ENCODE data around the gene CATSPER1.

Gene CATSPER1

DNA sequence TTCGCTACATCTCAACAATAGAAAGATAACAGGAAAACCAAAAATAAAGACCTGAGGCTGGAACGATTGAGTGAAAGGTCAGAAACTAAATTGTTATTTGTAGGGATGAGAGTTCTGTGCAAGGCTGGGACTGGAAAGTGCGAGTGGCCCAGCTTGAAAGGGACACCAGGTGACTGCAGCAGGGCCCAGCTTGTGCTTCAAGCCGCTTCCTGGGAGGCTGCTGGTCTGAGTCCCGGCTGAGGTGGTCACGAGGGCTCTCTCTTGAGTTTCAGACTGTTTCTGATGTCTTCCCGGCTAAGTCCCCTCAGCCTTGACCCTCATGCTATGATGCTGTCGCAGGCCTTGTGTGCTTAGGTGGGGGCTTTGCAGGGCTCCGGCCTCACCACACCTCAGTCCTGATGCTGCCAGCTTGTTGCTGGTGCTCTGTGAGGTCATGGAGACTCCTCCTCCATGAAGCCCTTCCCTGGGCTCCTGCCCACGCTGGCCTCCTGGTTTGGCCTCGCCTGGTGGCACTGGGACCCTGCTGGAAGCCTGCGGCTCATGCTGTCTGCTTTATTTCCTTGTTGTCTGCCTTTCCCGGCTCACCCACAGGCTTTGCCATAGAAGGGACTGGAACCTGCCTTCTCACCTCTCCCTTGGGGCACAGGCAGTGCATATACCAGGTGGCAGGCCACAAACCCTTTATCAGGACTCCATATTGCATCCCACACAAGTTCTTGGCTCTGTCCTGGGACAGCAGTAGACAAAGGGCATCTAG lies 20.0 kb downstream of the CATSPER1 start:
- H3K4me3 ChIP-seq (ENCODE audit: control insufficient read depth in 1 of 7, extremely low read depth in 1 of 7, insufficient read depth in 4 of 7, low read depth in 2 of 7, low read length in 6 of 7) = no peak overlapping the region
- peaks cover 0 to 13% (median 3%) of the 10 kb centered on the region in 5 experiments for H3K27me3 ChIP-seq (replicated peaks in 2 of 5; ENCODE audit: control insufficient read depth in 4 of 5, insufficient read depth in 5 of 5, low read length in 4 of 5)
- H3K27ac ChIP-seq (ENCODE audit: insufficient read depth in 1 of 2, low read depth in 1 of 2, low read length in 2 of 2, poor library complexity in 1 of 2, severe bottlenecking in 2 of 2) = no peak overlapping the region
- DNase-seq = no peak
- WGBS (ENCODE audit: insufficient coverage) = 100% methylated on average over 11 of the region's 13 CpGs
- peaks cover 2 to 23% (median 18%) of the 10 kb centered on the region in 4 experiments for H3K36me3 ChIP-seq (ENCODE audit: control insufficient read depth in 4 of 4, insufficient read depth in 4 of 4, low read length in 3 of 4)
- H3K4me1 ChIP-seq (ENCODE audit: control extremely low read depth in 1 of 4, control insufficient read depth in 4 of 4, insufficient read depth in 4 of 4, low read length in 3 of 4) = peaks cover 0 to 21% (median 14%) of the 10 kb centered on the region in 4 experiments
- CTCF ChIA-PET = no interaction called here
- no peaks in the 10 kb centered on the region for H3K9me3 ChIP-seq (ENCODE audit: control extremely low read depth in 1 of 5, control insufficient read depth in 4 of 5, insufficient read depth in 2 of 5, low read depth in 1 of 5, low read length in 4 of 5)
- POLR2A ChIA-PET = no interaction called here

DNA sequence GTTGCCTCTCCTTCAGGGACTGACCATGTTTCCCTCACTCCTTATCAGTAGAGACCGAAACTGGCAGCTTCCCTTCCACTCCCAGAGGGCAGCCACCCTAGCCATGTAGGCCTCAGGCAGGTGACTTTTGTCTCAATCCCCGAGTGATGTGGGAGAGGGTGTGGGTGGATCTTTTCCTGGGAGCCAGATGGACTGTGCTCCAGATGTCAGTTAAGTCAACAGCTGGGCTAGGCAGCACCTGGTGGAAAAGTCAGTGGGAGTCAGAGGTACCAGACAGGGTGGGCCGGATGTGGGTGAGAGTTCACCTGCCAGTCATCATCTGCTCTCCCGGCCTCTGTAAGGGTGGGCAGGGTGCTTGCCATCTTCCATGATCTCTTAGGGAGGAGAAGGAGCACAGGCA lies 22.1 kb downstream of the CATSPER1 start:
- POLR2A ChIA-PET = no interaction called here
- CTCF ChIA-PET = interaction anchor here (1.8 kb wide), 1 partner anchor 18 kb away, joined by 5 read pairs; no protein-coding TSS in a partner anchor
- Histone ChIP-seq H3K4me3 (ENCODE audit: control insufficient read depth in 1 of 7, extremely low read depth in 1 of 7, insufficient read depth in 4 of 7, low read depth in 2 of 7, low read length in 6 of 7) (no peak overlapping the region), H3K9me3 (ENCODE audit: control extremely low read depth in 1 of 5, control insufficient read depth in 4 of 5, insufficient read depth in 2 of 5, low read depth in 1 of 5, low read length in 4 of 5) (no peaks in the 10 kb centered on the region), H3K4me1 (ENCODE audit: control extremely low read depth in 1 of 4, control insufficient read depth in 4 of 4, insufficient read depth in 4 of 4, low read length in 3 of 4) (peaks cover 1 to 31% (median 20%) of the 10 kb centered on the region in 4 experiments), H3K27me3 (replicated peaks in 2 of 5; ENCODE audit: control insufficient read depth in 4 of 5, insufficient read depth in 5 of 5, low read length in 4 of 5) (no peaks in the 10 kb centered on the region), H3K27ac (ENCODE audit: insufficient read depth in 1 of 2, low read depth in 1 of 2, low read length in 2 of 2, poor library complexity in 1 of 2, severe bottlenecking in 2 of 2) (no peak overlapping the region), H3K36me3 (ENCODE audit: control insufficient read depth in 4 of 4, insufficient read depth in 4 of 4, low read length in 3 of 4) (peaks cover 10 to 36% (median 30%) of the 10 kb centered on the region in 4 experiments)
- 85% methylated on average over 3 of the region's 4 CpGs for WGBS (ENCODE audit: insufficient coverage)
- DNase-seq = no peak

DNA sequence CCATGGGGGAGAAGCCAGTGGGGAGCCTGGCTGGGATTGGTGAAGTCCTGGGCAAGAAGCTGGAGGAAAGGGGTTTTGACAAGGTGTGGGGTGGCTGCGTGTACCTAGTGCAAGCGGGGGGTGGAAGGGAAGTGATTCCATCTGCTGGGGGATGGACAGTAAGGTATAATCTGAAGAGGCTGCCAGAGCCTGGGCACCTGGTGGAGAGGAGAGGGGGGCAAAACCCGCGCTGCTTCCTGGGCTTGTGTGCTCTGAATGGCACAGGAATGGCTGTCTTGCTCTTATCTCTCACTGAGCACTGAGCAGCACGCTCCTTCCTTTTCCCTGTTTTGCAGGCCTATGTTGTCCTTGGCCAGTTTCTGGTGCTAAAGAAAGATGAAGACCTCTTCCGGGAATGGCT lies 23.0 kb downstream of the CATSPER1 start:
- no peak for DNase-seq
- ChIA-PET CTCF (interaction anchor here (0.8 to 1.6 kb wide), 3 partner anchors 9 to 19 kb away, joined by 3 to 7 read pairs (median 7); partner anchors contain the start of gene CST6), POLR2A (interaction anchor here (1.0 to 1.3 kb wide), 2 partner anchors 113 to 143 kb away, joined by 3 to 5 read pairs; partner anchors contain the start of genes CCDC85B and MUS81)
- peak overlapping the region in 6 of 7 experiments; percentile 96 to 100 (median 100) for H3K4me3 ChIP-seq (ENCODE audit: control insufficient read depth in 1 of 7, extremely low read depth in 1 of 7, insufficient read depth in 4 of 7, low read depth in 2 of 7, low read length in 6 of 7)
- 76% methylated on average over 4 of the region's 6 CpGs for WGBS (ENCODE audit: insufficient coverage)
- H3K36me3 ChIP-seq (ENCODE audit: control insufficient read depth in 4 of 4, insufficient read depth in 4 of 4, low read length in 3 of 4) = peaks cover 16 to 45% (median 35%) of the 10 kb centered on the region in 4 experiments
- peaks cover 1 to 31% (median 19%) of the 10 kb centered on the region in 4 experiments for H3K4me1 ChIP-seq (ENCODE audit: control extremely low read depth in 1 of 4, control insufficient read depth in 4 of 4, insufficient read depth in 4 of 4, low read length in 3 of 4)
- H3K9me3 ChIP-seq (ENCODE audit: control extremely low read depth in 1 of 5, control insufficient read depth in 4 of 5, insufficient read depth in 2 of 5, low read depth in 1 of 5, low read length in 4 of 5) = no peaks in the 10 kb centered on the region
- peak overlapping the region; percentile 74 to 94 for H3K27ac ChIP-seq (ENCODE audit: insufficient read depth in 1 of 2, low read depth in 1 of 2, low read length in 2 of 2, poor library complexity in 1 of 2, severe bottlenecking in 2 of 2)
- H3K27me3 ChIP-seq (replicated peaks in 2 of 5; ENCODE audit: control insufficient read depth in 4 of 5, insufficient read depth in 5 of 5, low read length in 4 of 5) = no peaks in the 10 kb centered on the region

DNA sequence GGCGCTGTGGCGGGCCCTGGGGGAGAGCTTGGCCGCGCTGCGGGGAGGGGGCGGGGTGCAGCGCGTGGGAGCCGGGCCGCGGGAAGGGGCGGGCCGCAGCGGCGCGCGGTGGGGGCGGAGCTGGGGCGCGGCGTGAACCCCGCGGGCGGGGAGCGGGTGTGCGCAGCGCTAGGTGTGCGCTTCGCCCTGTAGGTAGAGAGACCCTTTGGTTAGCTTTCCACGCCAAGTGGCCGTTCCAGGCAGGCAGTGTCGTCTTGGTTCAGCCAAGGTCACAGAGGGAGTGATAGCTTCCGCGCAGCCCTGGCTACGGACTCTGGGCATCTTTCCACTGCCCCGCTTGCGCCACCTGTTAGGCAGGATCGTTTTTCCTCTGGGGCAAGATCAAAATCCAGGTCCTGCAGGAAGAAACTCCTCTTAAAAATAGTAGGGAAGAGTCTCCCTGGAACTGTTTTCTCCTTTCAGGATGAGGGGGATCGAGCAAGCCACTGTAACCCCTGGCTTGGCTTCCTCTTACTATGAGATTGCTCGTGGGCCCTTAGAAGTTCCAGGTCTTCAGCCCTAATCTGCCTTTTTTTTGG lies 23.5 kb downstream of the CATSPER1 start:
- CTCF ChIA-PET = interaction anchor here (0.7 to 1.6 kb wide), 6 partner anchors 9 to 65 kb away, joined by 3 to 7 read pairs (median 4); partner anchors contain the start of gene CST6
- peak overlapping the region; percentile 74 to 94 for H3K27ac ChIP-seq (ENCODE audit: insufficient read depth in 1 of 2, low read depth in 1 of 2, low read length in 2 of 2, poor library complexity in 1 of 2, severe bottlenecking in 2 of 2)
- peak overlapping the region; percentile 94 to 100 (median 99) for H3K4me3 ChIP-seq (ENCODE audit: control insufficient read depth in 1 of 7, extremely low read depth in 1 of 7, insufficient read depth in 4 of 7, low read depth in 2 of 7, low read length in 6 of 7)
- DNase-seq = no peak
- H3K4me1 ChIP-seq (ENCODE audit: control extremely low read depth in 1 of 4, control insufficient read depth in 4 of 4, insufficient read depth in 4 of 4, low read length in 3 of 4) = peaks cover 1 to 31% (median 19%) of the 10 kb centered on the region in 4 experiments
- peaks cover 19 to 50% (median 39%) of the 10 kb centered on the region in 4 experiments for H3K36me3 ChIP-seq (ENCODE audit: control insufficient read depth in 4 of 4, insufficient read depth in 4 of 4, low read length in 3 of 4)
- POLR2A ChIA-PET = interaction anchor here (0.5 to 1.3 kb wide), 4 partner anchors 55 to 143 kb away, joined by 3 to 5 read pairs (median 4); partner anchors contain the start of genes CCDC85B and MUS81
- H3K9me3 ChIP-seq (ENCODE audit: control extremely low read depth in 1 of 5, control insufficient read depth in 4 of 5, insufficient read depth in 2 of 5, low read depth in 1 of 5, low read length in 4 of 5) = no peaks in the 10 kb centered on the region
- no peaks in the 10 kb centered on the region for H3K27me3 ChIP-seq (replicated peaks in 2 of 5; ENCODE audit: control insufficient read depth in 4 of 5, insufficient read depth in 5 of 5, low read length in 4 of 5)
- WGBS (ENCODE audit: insufficient coverage) = 0% methylated on average over 15 of the region's 40 CpGs

DNA sequence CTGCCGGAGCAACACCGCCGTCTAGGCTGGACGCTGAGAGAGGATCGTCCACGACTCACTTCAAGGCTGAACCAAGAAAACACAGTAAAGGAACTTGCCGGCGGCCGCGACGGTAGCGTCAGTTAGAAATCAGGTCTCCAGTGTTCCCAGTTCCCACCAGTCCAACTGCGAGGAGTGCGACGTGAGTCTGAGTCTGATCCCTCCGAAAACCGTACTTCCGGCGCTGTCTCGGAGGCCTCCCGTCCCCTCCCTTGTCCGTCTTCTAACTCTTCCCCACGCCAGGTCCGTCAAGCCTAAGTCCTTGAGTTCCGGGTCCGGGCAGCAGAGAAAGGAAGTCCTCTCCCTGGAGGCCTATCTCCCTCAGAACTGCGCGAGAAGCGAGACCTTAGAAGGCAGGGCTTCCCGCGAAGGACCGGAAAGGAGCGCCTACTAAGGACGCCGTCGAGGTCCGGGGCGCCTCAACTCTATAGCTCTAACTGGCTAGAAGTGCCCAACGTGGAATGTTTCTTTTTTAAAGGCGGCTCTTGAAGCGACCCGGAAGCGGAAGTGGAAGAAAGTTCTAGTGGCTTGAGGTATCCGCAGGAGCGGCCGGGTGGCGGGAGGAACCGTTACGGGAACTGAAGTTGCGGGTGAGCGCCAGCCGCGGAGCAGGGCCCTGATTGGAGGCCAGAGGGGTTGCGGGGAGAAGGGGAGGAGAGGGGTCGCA lies 24.2 kb downstream of the CATSPER1 start, which contains the start of the genes BANF1 and EIF1AD:
Gene BANF1, plus strand, starts transcription at position 562 of the 706 bp plus-strand sequence. CDS start 748 bp downstream, outside the sequence.
Gene EIF1AD, minus strand, starts transcription at position 216 of the 706 bp plus-strand sequence. CDS start 1,768 bp downstream, outside the sequence.
- CTCF ChIA-PET = interaction anchor here (0.7 to 1.6 kb wide), 6 partner anchors 10 to 65 kb away, joined by 3 to 7 read pairs (median 4); partner anchors contain the start of gene CST6
- Histone ChIP-seq H3K27me3 (replicated peaks in 2 of 5; ENCODE audit: control insufficient read depth in 4 of 5, insufficient read depth in 5 of 5, low read length in 4 of 5) (no peaks in the 10 kb centered on the region), H3K36me3 (ENCODE audit: control insufficient read depth in 4 of 4, insufficient read depth in 4 of 4, low read length in 3 of 4) (peaks cover 21 to 56% (median 45%) of the 10 kb centered on the region in 4 experiments), H3K4me3 (ENCODE audit: control insufficient read depth in 1 of 7, extremely low read depth in 1 of 7, insufficient read depth in 4 of 7, low read depth in 2 of 7, low read length in 6 of 7) (peak within 1 kb of the TSS; percentile 94 to 100 (median 99)), H3K9me3 (ENCODE audit: control extremely low read depth in 1 of 5, control insufficient read depth in 4 of 5, insufficient read depth in 2 of 5, low read depth in 1 of 5, low read length in 4 of 5) (no peaks in the 10 kb centered on the region), H3K27ac (ENCODE audit: insufficient read depth in 1 of 2, low read depth in 1 of 2, low read length in 2 of 2, poor library complexity in 1 of 2, severe bottlenecking in 2 of 2) (peak within 1 kb of the TSS; percentile 74 to 94), H3K4me1 (ENCODE audit: control extremely low read depth in 1 of 4, control insufficient read depth in 4 of 4, insufficient read depth in 4 of 4, low read length in 3 of 4) (peaks cover 1 to 27% (median 19%) of the 10 kb centered on the region in 4 experiments)
- DNase-seq = peak; percentile 98 to 99 (median 98)
- under 1% methylated on average over 53 of the region's 55 CpGs for WGBS (ENCODE audit: insufficient coverage)
- POLR2A ChIA-PET = interaction anchor here (0.5 to 1.3 kb wide), 4 partner anchors 55 to 142 kb away, joined by 3 to 5 read pairs (median 4); partner anchors contain the start of genes CCDC85B and MUS81

DNA sequence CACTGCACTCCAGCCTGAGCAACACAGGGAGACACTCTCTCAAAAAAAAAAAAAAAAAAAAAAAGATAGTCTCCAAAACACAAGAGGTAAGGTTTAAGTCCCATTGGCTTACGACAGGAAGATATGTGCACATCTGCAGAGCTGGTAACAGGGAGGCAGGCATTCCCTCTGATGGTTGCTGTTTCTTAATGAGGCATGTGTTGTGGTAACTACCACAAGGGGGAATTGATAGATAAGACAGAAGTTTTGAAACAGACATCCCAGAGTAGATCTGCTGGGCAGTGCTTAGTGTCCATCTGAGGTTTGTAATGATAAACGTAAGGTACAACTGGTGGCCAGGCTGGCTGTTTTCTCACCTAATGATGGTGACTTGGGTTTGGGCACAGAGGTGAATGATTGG lies 29.0 kb downstream of the CATSPER1 start:
- Histone ChIP-seq H3K9me3 (ENCODE audit: control extremely low read depth in 1 of 5, control insufficient read depth in 4 of 5, insufficient read depth in 2 of 5, low read depth in 1 of 5, low read length in 4 of 5) (no peaks in the 10 kb centered on the region), H3K4me3 (ENCODE audit: control insufficient read depth in 1 of 7, extremely low read depth in 1 of 7, insufficient read depth in 4 of 7, low read depth in 2 of 7, low read length in 6 of 7) (no peak overlapping the region), H3K36me3 (ENCODE audit: control insufficient read depth in 4 of 4, insufficient read depth in 4 of 4, low read length in 3 of 4) (peaks cover 19 to 39% (median 30%) of the 10 kb centered on the region in 4 experiments), H3K27me3 (replicated peaks in 2 of 5; ENCODE audit: control insufficient read depth in 4 of 5, insufficient read depth in 5 of 5, low read length in 4 of 5) (no peaks in the 10 kb centered on the region), H3K27ac (ENCODE audit: insufficient read depth in 1 of 2, low read depth in 1 of 2, low read length in 2 of 2, poor library complexity in 1 of 2, severe bottlenecking in 2 of 2) (no peak overlapping the region), H3K4me1 (ENCODE audit: control extremely low read depth in 1 of 4, control insufficient read depth in 4 of 4, insufficient read depth in 4 of 4, low read length in 3 of 4) (peaks cover 1 to 14% (median 8%) of the 10 kb centered on the region in 4 experiments)
- 86% methylated on average over 2 of the region's 2 CpGs for WGBS (ENCODE audit: insufficient coverage)
- DNase-seq = peak in 2 of 3 donors; percentile 40 to 58
- ChIA-PET CTCF (no interaction called here), POLR2A (no interaction called here)
